GM18502 (cell line): ENCODE data around the gene CEP170B.
"Not testable (repeated sequence)": the region's sequence is repeated elsewhere in the genome, so short reads cannot be mapped to it uniquely, and the experiment has no call there.

Source experiments
- ATAC-seq: cut with Tn5 transposase; IDR thresholded peaks from one replicate; pipeline ENCODE4 v1.9.1; 2021; ENCODE audit warnings: mild to moderate bottlenecking; ENCODE audit not compliant: unreplicated experiment, poor library complexity

The CEP170B gene

GRCh38 chr14:104843442-104844305, 21.4 kb upstream of the CEP170B start:
- ATAC-seq = no peak

- no peak for ATAC-seq
These were observed 20.6 kb upstream of the CEP170B start for GRCh38 chr14:104844306-104845032.

- ATAC-seq = no peak
These were observed 19.9 kb upstream of the CEP170B start for GRCh38 chr14:104845033-104845666.

GRCh38 chr14:104845834-104846441, 19.1 kb upstream of the CEP170B start:
- no peak for ATAC-seq

GRCh38 chr14:104852280-104852663, 12.8 kb upstream of the CEP170B start:
- no peak for ATAC-seq

GRCh38 chr14:104855532-104856090, 9.5 kb upstream of the CEP170B start:
- no peak for ATAC-seq

GRCh38 chr14:104856157-104856868, 8.8 kb upstream of the CEP170B start:
- no peak for ATAC-seq

- ATAC-seq = no peak
These were observed 7.9 kb upstream of the CEP170B start for GRCh38 chr14:104856869-104857860.

- not testable (repeated sequence) for ATAC-seq
These were observed 7.1 kb upstream of the CEP170B start for GRCh38 chr14:104857931-104858330.

GRCh38 chr14:104858811-104859426, 6.1 kb upstream of the CEP170B start:
- ATAC-seq = no peak

- no peak for ATAC-seq
These were observed 5.2 kb upstream of the CEP170B start for GRCh38 chr14:104859900-104860299.

- ATAC-seq = no peak
These were observed 4.7 kb upstream of the CEP170B start for GRCh38 chr14:104860414-104860813.

GRCh38 chr14:104863131-104863862, 1.8 kb upstream of the CEP170B start:
- no peak for ATAC-seq

GRCh38 chr14:104863923-104864266, 1.2 kb upstream of the CEP170B start:
- ATAC-seq = no peak

GRCh38 chr14:104864267-104865080, 594 bp upstream of the CEP170B start:
- no peak for ATAC-seq

GRCh38 chr14:104865631-104866441, 768 bp downstream of the CEP170B start:
- no peak for ATAC-seq
